ENCODE results near the gene GPR6.

The GPR6 gene

DNA sequence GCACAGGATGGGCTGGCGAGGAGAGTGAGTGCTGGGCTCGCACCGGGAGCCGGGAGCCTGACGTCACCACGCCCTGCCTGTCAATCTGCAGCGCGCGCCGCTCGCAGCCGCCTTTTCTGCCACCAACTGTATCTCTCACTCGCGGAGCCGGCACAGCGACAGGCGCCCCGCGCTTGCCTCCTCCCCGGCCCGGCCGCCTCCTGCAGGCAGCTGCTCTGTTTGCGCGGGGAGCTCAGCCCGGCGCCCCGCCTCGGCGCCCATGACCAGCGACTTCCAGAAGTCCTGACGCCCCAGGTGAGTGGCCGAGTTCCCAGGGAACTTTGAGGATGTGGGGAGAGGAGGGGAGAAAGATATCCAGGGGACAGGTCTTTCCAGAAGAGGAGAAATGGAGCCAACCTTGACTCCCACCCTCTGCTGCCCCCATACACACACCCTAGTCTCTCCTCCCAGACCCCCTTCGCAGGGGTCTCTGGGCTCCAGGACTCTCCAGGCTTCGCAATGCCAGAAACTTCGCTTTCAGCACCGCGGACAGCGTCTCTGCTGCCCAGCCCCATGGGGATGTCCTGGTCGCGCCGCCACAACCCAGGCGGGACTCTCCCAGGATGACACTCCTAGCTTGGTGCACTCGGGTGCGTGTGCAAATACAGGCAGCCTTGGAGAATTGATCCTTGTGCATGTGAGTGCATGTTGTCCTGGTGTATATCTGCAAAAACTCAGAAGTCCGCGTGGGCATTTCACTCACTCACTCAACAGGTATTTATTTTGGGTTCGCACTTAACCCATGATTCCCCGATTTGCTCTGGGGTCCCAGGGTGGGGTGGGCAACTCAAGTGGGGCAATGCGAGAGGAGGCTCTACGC is at the start of gene GPR6:
TSS of gene GPR6 (plus strand) at position 138 of the 859 bp plus-strand sequence. CDS start 802 bp downstream, outside the sequence.
- FAIRE-seq, result no peak
- DNase-seq (ENCODE audit: low spot score), result no peak

DNA sequence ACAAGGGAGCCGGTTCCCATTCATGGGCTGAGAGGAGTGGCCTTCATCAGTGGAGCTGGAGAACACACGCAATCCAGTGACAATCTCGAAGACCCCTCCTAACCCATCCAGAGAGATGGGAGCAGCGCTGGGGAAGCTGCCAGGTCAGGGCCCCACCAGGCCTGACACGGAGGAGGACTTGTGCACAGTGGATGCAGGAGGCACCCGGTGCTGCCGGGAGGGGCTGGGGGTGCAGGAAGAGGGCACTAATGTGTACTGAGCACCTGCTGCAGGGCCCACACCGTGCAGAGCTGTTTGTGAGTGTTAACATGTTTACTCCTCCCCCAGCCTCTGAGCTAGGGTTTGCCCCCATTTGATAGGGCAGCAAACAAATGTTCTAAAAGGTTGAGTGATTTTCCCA is 43.8 kb upstream of the GPR6 start:
- no peak for DNase-seq (ENCODE audit: low spot score)

GRCh38 chr6:109939654-109940053 is 38.5 kb upstream of the GPR6 start:
- DNase-seq (ENCODE audit: low spot score) (no peak), FAIRE-seq (no peak)

More for the DNA sequence above, 43.8 kb upstream of the GPR6 start:
- no peak for FAIRE-seq

GRCh38 chr6:109944448-109944847 is 33.7 kb upstream of the GPR6 start:
- DNase-seq (ENCODE audit: low spot score) (no peak), FAIRE-seq (no peak)

- DNase-seq (ENCODE audit: low spot score) (no peak), FAIRE-seq (no peak)
Observed at GRCh38 chr6:109945091-109945490, 33.0 kb upstream of the GPR6 start.

- no peak for FAIRE-seq
Observed at GRCh38 chr6:109946979-109947378, 31.1 kb upstream of the GPR6 start.

GRCh38 chr6:109949281-109950065 is 28.6 kb upstream of the GPR6 start:
- DNase-seq (ENCODE audit: low spot score), result no peak
- FAIRE-seq, result no peak

More at GRCh38 chr6:109946979-109947378, 31.1 kb upstream of the GPR6 start:
- no peak for DNase-seq (ENCODE audit: low spot score)

DNA sequence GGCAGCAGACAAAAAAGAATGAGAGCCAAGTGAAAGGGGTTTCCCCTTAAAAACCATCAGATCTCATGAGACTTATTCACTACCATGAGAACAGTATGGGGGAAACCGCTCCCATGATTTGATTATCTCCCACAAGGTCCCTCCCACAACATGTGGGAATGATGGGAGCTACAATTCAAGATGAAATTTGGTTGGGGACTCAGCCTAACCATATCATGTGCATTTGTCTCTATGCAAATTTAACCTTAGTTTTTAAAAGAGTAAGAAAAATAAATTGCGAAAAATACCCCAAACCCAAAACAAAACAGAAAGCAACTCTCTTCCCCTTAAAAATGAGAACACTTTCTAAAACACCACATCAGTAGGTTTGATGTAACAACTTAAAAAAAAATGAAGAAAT is 22.6 kb upstream of the GPR6 start:
- DNase-seq (ENCODE audit: low spot score), result no peak
- FAIRE-seq, result no peak

DNA sequence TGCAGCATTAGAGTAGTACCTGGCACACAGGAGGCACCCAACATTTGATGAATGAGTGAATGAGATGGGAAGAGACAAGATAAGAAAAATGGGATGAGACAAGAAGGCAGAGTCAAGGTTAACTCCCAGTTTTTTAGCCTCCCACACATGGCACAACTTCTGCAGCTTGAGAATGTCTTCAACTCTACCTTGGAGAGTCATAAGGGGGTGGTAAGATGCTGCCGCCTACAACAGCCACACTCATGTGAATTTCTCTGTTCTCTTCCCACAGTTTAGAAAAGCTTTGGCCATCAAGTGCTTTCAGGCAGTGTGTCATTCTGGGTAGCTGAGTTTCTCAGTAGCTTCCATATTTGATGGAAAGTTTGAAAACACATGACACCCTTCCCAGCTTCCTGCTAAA is 19.5 kb upstream of the GPR6 start:
- no peak for FAIRE-seq
- DNase-seq (ENCODE audit: low spot score), result no peak

GRCh38 chr6:109961611-109962041 is 16.5 kb upstream of the GPR6 start:
- FAIRE-seq, result no peak

GRCh38 chr6:109962271-109962670 is 15.8 kb upstream of the GPR6 start:
- DNase-seq (ENCODE audit: low spot score) (no peak), FAIRE-seq (no peak)

More at GRCh38 chr6:109961611-109962041, 16.5 kb upstream of the GPR6 start:
- peak; percentile 19 for DNase-seq (ENCODE audit: low spot score)

- FAIRE-seq (no peak), DNase-seq (ENCODE audit: low spot score) (no peak)
Observed at GRCh38 chr6:109963598-109964170, 14.4 kb upstream of the GPR6 start.

DNA sequence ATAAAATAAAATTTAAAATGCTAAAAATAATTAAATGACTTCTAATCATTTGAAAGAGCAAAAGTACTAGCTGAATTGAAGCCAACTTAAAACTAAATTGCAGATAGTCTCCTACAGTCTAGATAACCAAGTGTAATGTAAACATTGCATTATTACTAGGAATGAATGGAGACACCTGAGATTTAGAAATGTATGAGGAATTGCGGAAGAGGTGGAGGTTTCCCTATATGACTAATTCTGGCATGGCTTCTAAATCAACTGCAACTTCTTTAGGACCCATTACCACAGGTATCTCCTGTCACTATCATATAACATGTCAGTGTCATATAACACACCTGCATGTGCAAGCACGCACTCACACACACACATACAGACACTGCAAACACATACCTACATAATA is 13.2 kb upstream of the GPR6 start:
- DNase-seq (ENCODE audit: low spot score) (no peak), FAIRE-seq (no peak)

- no peak for FAIRE-seq
- no peak for DNase-seq (ENCODE audit: low spot score)
Observed at GRCh38 chr6:109966299-109966698, 11.8 kb upstream of the GPR6 start.

GRCh38 chr6:109977791-109978173 is 329 bp upstream of the GPR6 start:
- no peak for DNase-seq (ENCODE audit: low spot score)

GRCh38 chr6:109979033-109979921 is 1.2 kb downstream of the GPR6 start:
- no peak for DNase-seq (ENCODE audit: low spot score)
- FAIRE-seq, result no peak

More at GRCh38 chr6:109977791-109978173, 329 bp upstream of the GPR6 start:
- no peak for FAIRE-seq

- FAIRE-seq (no peak), DNase-seq (ENCODE audit: low spot score) (no peak)
Observed at GRCh38 chr6:109984410-109984809, 6.3 kb downstream of the GPR6 start.

DNA sequence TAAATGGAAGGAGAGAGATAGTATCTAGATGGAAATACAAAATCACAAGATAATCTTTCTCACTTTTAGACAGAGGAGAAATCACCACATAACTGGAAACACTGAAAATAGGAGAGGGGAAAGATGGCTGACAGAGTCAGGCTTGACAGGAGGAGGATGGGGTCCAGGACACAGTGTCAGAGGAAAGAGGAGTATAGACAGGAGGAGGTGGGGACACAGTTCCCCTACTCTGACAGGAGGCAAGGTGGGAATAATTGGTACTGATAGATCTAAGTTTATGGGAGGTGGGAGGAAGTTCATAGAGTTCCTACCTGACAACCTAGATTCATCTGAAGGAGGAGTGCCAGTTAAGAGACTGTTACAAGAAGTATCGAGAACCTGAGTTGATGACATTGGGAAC is 9.1 kb downstream of the GPR6 start:
- no peak for FAIRE-seq
- no peak for DNase-seq (ENCODE audit: low spot score)

GRCh38 chr6:109991201-109992101 is 13.3 kb downstream of the GPR6 start:
- DNase-seq (ENCODE audit: low spot score) (no peak), FAIRE-seq (no peak)

All from RCC 7860 (cell line).